Thyroid gland (tissue), 4 donors: ENCODE data around the gene TMEM119.

Source experiments
- POLR2A ChIP-seq, 2 donors: fragments of 450-650 bp; IDR thresholded peaks; one replicate each; pipeline ENCODE4 v1.6.1; 2017; ENCODE audit warnings: antibody characterized with exemption in 2 of 2, mild to moderate bottlenecking in 2 of 2, moderate library complexity in 1 of 2
- TF ChIP-seq, protein P1 (sequence below), 6 experiments: fragments of 200-600 bp in 3 of 6; fragments of 450-650 bp in 3 of 6; sonication (generic) in 3 of 6; IDR thresholded peaks; one replicate each; pipeline ENCODE4 v1.5.1; 2016 to 2019; ENCODE audit warnings: antibody characterized with exemption in 6 of 6, mild to moderate bottlenecking in 2 of 6, inconsistent platforms in 1 of 6, moderate library complexity in 1 of 6

DNA sequence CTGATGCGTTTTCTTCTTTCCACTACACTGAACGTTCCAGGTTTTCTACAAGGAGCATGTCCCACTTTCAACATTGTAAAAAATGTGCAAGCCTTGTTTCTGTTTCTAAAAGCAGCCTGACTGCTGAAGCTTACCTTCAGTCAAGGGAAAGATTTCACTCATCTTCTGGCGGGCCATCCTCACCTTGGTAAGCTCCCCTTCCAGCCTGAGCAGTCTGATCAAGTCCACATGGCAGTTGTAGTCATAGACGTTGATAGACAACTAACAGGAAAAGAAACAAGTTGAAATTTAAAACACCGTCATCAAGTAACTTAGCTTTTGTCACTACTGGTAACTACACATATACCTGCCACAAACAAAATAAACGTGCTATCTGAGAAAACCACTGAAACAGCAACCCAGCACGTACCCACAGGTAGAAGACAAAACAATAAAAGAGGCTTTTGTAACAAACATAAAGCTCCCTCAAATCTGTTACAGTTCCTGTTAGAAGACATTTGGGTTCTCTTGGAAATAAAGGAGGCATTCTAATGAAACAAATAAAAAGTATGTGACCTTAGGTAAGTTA, 48.8 kb downstream of the TMEM119 start:
- TF ChIP-seq, protein P1, sequence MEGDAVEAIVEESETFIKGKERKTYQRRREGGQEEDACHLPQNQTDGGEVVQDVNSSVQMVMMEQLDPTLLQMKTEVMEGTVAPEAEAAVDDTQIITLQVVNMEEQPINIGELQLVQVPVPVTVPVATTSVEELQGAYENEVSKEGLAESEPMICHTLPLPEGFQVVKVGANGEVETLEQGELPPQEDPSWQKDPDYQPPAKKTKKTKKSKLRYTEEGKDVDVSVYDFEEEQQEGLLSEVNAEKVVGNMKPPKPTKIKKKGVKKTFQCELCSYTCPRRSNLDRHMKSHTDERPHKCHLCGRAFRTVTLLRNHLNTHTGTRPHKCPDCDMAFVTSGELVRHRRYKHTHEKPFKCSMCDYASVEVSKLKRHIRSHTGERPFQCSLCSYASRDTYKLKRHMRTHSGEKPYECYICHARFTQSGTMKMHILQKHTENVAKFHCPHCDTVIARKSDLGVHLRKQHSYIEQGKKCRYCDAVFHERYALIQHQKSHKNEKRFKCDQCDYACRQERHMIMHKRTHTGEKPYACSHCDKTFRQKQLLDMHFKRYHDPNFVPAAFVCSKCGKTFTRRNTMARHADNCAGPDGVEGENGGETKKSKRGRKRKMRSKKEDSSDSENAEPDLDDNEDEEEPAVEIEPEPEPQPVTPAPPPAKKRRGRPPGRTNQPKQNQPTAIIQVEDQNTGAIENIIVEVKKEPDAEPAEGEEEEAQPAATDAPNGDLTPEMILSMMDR (IDR thresholded peaks at IDR 0.05): no peak
- no peak for TF ChIP-seq POLR2A (IDR thresholded peaks at IDR 0.05)
